Transverse colon (tissue), 4 donors: Measurements from ENCODE around the gene PLA2G7. TPM values are rescaled to one million over a fixed set of nuclear protein-coding genes. Genes with fewer than 3 reads are reported as not detected.

ENCODE experiments used
- DNase-seq: peaks from one replicate; pipeline ENCODE4 v3.0.0-alpha.2; 2019
- H3K27ac ChIP-seq, 4 donors: fragments of 200-600 bp; sonication (generic); 2 replicates each; pipeline ENCODE4 v1.5.1; 2016 to 2018; ENCODE audit warnings: inconsistent platforms in 4 of 4
- H3K27me3 ChIP-seq: fragments of 200-600 bp; sonication (generic); 2 replicates; pipeline ENCODE4 v1.5.1; 2017; ENCODE audit warnings: inconsistent platforms
- H3K36me3 ChIP-seq, 4 donors: fragments of 200-600 bp; sonication (generic); 2 replicates each; pipeline ENCODE4 v1.5.1; 2017 to 2019; ENCODE audit warnings: inconsistent platforms in 4 of 4
- H3K4me1 ChIP-seq, 4 donors: fragments of 200-600 bp; sonication (generic); 2 replicates each; pipeline ENCODE4 v1.5.1; 2017 to 2020; ENCODE audit warnings: inconsistent platforms in 4 of 4
- H3K4me3 ChIP-seq, 4 donors: fragments of 200-600 bp; sonication (generic); 1 replicate in 1 of 4; 2 replicates in 3 of 4; pipeline versions ENCODE4 v1.5.1 to v1.6.1; 2017 to 2019; ENCODE audit warnings: inconsistent platforms in 4 of 4
- H3K9me3 ChIP-seq, 2 donors: fragments of 200-600 bp; sonication (generic); 2 replicates each; pipeline ENCODE4 v1.5.1; 2017 to 2019; ENCODE audit warnings: inconsistent platforms in 2 of 2
- EP300 ChIP-seq: sonication (generic); formaldehyde crosslinking; IDR thresholded peaks from one replicate; pipeline ENCODE4 v1.6.1; 2017; ENCODE audit warnings: antibody characterized with exemption, low read depth
- POLR2A ChIP-seq: fragments of 450-650 bp; IDR thresholded peaks from one replicate; pipeline ENCODE4 v1.6.1; 2016; ENCODE audit warnings: antibody characterized with exemption, mild to moderate bottlenecking, moderate library complexity
- POLR2AphosphoS5 ChIP-seq, 3 donors: sonication (generic); formaldehyde crosslinking; IDR thresholded peaks; one replicate each; pipeline ENCODE4 v1.6.1; 2016; ENCODE audit warnings: antibody characterized with exemption in 3 of 3
- WGBS, 2 donors: methylation state at CpG; one replicate each; pipeline ENCODE4 v1.1.5; 2018; ENCODE audit warnings: low coverage in 1 of 2; 5-methylcytosine and 5-hydroxymethylcytosine counted together
- in situ Hi-C, 4 donors: fragments of 200-750 bp; cut with MboI; loops; one replicate each; pipeline versions ENCODE4 v1.15.0 to v1.15.1; 2017; ENCODE audit warnings: low sequenced_read_pairs in 3 of 4, low pct_ligation_motif_present in 1 of 4, low pct_unique_long_range_greater_than_20kb in 1 of 4
- intact Hi-C: fragments of 100-400 bp; cut with DNase I; formaldehyde crosslinking; loops from one replicate; pipeline ENCODE4 v1.15.1; 2023; ENCODE audit warnings: low total_unique reads
- total RNA-seq, 4 donors: library from RNA; depleted of rRNA; stranded (reverse); fragments of >200 nt; gene quantifications; one replicate each; pipeline ENCODE4 v1.1.0, GENCODE V29; 2016
- TF ChIP-seq, protein P1 (sequence below), 5 experiments: fragments of 200-600 bp in 3 of 5; fragments of 450-650 bp in 2 of 5; sonication (generic) in 3 of 5; IDR thresholded peaks; 1 replicate in 2 of 5; 2 replicates in 3 of 5; pipeline ENCODE4 v1.5.1; 2016 to 2017; ENCODE audit warnings: antibody characterized with exemption in 5 of 5, inconsistent platforms in 3 of 5, mild to moderate bottlenecking in 2 of 5, moderate library complexity in 1 of 5

PLA2G7 gene
- total RNA-seq, 4 donors from 2014 or later: 0.14 to 3.0 (median 1.4) TPM; not detected in 1

DNA sequence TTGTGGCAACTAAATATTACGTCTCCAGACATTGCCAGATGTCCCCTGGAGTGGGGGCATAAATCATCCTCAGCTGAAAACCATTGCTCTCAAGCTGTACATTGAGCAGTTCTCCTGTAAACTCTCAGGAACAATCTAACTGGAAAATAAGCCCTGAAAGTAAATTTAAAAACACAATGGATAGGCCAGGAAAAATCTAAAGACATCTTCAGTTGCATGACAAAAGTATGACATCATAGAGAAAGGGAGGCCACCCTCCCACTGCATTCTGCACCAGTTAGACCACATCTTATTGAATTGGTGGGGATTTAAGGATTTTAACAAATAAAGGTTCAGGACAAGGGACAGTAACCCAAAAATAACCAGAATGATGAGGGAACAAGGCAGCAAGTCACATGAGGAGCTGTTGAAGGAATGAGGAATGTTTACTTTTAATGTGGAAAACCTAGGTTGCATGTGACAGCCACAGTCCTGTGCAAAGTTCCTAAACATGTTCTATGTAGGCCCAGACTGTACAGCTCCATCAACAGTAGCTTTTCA lies 5.3 kb downstream of the PLA2G7 start:
- no peak overlapping the region for H3K27ac ChIP-seq
- in situ Hi-C loops: no loop called here
- no peaks in the 10 kb centered on the region for H3K36me3 ChIP-seq
- H3K9me3 ChIP-seq: no peaks in the 10 kb centered on the region
- DNase-seq: no peak
- TF ChIP-seq, protein P1, sequence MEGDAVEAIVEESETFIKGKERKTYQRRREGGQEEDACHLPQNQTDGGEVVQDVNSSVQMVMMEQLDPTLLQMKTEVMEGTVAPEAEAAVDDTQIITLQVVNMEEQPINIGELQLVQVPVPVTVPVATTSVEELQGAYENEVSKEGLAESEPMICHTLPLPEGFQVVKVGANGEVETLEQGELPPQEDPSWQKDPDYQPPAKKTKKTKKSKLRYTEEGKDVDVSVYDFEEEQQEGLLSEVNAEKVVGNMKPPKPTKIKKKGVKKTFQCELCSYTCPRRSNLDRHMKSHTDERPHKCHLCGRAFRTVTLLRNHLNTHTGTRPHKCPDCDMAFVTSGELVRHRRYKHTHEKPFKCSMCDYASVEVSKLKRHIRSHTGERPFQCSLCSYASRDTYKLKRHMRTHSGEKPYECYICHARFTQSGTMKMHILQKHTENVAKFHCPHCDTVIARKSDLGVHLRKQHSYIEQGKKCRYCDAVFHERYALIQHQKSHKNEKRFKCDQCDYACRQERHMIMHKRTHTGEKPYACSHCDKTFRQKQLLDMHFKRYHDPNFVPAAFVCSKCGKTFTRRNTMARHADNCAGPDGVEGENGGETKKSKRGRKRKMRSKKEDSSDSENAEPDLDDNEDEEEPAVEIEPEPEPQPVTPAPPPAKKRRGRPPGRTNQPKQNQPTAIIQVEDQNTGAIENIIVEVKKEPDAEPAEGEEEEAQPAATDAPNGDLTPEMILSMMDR (IDR thresholded peaks at IDR 0.05): no peak
- TF ChIP-seq POLR2A: no peak
- intact Hi-C loops: no loop called here
- no peak overlapping the region for H3K4me3 ChIP-seq
- 75% methylated on average over 1 of the region's 1 CpG; no CpG with 5 or more reads in 1 of the 2 donors for WGBS, 2 donors
- H3K4me1 ChIP-seq: peaks cover 0 to 7% (median 6%) of the 10 kb centered on the region in 4 donors
- peaks cover 5% of the 10 kb centered on the region for H3K27me3 ChIP-seq

DNA sequence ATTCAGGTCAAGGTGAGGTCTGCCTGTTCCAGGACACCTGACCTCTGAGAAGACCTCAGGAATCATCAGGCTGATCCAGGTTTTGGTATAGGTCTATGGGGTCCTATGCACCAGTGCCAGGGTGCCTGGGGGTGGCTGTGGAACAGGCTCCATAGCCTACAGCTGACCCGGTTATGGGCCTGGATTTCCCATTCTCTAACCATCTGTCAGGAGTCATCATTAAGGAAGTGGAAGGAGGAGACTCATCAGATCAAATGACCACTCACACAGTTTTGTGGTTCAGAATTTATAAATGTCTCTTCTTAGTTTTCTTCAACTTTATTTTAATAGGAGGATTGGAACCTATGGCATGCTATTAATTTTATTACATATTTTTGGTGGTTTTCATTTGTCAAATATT lies 14.8 kb downstream of the PLA2G7 start:
- intact Hi-C loops: no loop called here
- no peaks in the 10 kb centered on the region for H3K4me1 ChIP-seq

DNA sequence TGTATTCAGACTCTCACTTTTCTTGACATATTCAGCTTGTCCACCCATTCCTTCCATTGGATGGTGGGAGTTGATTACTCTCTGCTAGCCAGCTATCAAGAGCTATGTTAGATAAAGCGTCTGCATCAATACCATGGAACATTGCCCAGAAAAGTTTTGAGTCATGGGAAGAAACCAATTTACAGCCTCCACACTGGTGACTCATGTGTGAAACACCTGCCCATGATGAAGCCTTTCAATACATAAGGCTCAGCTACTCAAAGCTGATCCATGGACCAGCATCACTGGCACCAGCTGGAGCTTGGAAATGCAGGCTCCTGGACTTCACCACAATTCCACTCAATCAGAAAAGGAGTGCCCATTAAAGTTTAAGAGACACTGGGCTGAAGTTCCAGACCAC lies 16.1 kb downstream of the PLA2G7 start:
- no peaks in the 10 kb centered on the region for H3K4me1 ChIP-seq
- no peaks in the 10 kb centered on the region for H3K9me3 ChIP-seq
- TF ChIP-seq, protein P1 (IDR thresholded peaks at IDR 0.05): no peak
- TF ChIP-seq POLR2AphosphoS5 (IDR thresholded peaks at IDR 0.05) (no peak), POLR2A (no peak), EP300 (no peak)
- no peaks in the 10 kb centered on the region for H3K36me3 ChIP-seq
- DNase-seq: no peak
- H3K4me3 ChIP-seq: no peak overlapping the region
- WGBS, 2 donors: 25 to 45% methylated on average over 1 of the region's 1 CpG
- no peaks in the 10 kb centered on the region for H3K27me3 ChIP-seq
- intact Hi-C loops: no loop called here
- no peak overlapping the region for H3K27ac ChIP-seq
- in situ Hi-C loops: no loop called here

More for the DNA sequence above, 14.8 kb downstream of the PLA2G7 start:
- in situ Hi-C loops: no loop called here
- Histone ChIP-seq H3K4me3 (no peak overlapping the region), H3K9me3 (no peaks in the 10 kb centered on the region), H3K27ac (no peak overlapping the region), H3K27me3 (no peaks in the 10 kb centered on the region), H3K36me3 (no peaks in the 10 kb centered on the region)
- TF ChIP-seq, protein P1 (IDR thresholded peaks at IDR 0.05): no peak
- WGBS, 2 donors: 60 to 86% methylated on average over 1 of the region's 1 CpG
- no peak for DNase-seq

DNA sequence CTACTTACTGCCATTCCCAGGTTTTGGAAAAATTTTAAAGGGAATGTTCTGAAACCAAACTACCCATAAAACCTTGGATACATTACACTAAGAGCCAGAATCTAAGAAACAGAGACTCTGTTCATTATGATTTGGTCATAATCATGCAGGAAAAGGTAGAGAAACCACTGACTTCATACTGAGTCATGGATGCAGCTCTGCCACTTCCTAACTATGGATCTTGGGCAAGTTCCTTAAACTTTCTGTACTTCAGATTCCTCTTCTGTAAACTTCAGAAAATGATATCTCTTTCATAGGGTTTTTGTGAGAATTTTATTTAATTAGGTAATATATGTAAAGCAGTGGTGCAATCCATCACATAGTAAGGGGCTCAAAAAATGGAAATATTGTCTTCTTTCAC lies 20.0 kb downstream of the PLA2G7 start:
- Histone ChIP-seq H3K27ac (no peak overlapping the region), H3K9me3 (no peaks in the 10 kb centered on the region), H3K4me1 (no peaks in the 10 kb centered on the region), H3K36me3 (no peaks in the 10 kb centered on the region), H3K4me3 (no peak overlapping the region), H3K27me3 (no peaks in the 10 kb centered on the region)
- intact Hi-C loops (no loop called here), in situ Hi-C loops (no loop called here)
- no peak for DNase-seq
- no peak for TF ChIP-seq POLR2AphosphoS5 (IDR thresholded peaks at IDR 0.05)
- TF ChIP-seq EP300: no peak
- TF ChIP-seq, protein P1 (IDR thresholded peaks at IDR 0.05): no peak
- no peak for TF ChIP-seq POLR2A
